ENCODE data around the gene PAK1.

Gene PAK1

DNA sequence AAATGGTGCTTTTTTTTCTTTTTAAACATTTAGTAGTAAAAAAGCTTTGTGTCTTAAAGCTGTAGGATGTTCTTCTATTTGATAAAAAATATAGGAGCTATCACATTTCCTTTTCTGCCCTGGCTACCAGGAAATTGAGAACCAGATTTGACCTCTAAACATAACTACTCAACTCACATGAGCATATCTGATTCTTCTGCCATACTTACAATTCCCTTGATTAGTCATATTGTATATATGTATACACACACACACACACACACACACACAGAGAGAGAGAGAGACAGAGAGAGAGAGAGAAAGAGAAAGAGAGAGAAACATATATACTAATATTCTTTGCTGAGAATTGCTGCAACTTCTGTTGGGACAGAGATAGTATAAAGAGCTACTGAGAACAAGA lies 149.4 kb downstream of the PAK1 start:
- DNase-seq (ENCODE audit: low spot score), result no peak
- in situ Hi-C loops (cut with MboI; ENCODE audit: low pct_unique_long_range_greater_than_20kb, low sequenced_read_pairs, unreplicated experiment), result no loop called here

GRCh38 chr11:77322926-77323590 lies 150.8 kb downstream of the PAK1 start:
- in situ Hi-C loops (cut with MboI; ENCODE audit: low pct_unique_long_range_greater_than_20kb, low sequenced_read_pairs, unreplicated experiment), result no loop called here
- TF ChIP-seq, protein P1, sequence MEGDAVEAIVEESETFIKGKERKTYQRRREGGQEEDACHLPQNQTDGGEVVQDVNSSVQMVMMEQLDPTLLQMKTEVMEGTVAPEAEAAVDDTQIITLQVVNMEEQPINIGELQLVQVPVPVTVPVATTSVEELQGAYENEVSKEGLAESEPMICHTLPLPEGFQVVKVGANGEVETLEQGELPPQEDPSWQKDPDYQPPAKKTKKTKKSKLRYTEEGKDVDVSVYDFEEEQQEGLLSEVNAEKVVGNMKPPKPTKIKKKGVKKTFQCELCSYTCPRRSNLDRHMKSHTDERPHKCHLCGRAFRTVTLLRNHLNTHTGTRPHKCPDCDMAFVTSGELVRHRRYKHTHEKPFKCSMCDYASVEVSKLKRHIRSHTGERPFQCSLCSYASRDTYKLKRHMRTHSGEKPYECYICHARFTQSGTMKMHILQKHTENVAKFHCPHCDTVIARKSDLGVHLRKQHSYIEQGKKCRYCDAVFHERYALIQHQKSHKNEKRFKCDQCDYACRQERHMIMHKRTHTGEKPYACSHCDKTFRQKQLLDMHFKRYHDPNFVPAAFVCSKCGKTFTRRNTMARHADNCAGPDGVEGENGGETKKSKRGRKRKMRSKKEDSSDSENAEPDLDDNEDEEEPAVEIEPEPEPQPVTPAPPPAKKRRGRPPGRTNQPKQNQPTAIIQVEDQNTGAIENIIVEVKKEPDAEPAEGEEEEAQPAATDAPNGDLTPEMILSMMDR (IDR thresholded peaks at IDR 0.05; ENCODE audit: extremely low read depth, insufficient read depth, missing control alignments), result no peak
- no peak for DNase-seq (ENCODE audit: low spot score)

More for the DNA sequence above, 149.4 kb downstream of the PAK1 start:
- TF ChIP-seq, protein P1 (IDR thresholded peaks at IDR 0.05; ENCODE audit: extremely low read depth, insufficient read depth, missing control alignments), result no peak

DNA sequence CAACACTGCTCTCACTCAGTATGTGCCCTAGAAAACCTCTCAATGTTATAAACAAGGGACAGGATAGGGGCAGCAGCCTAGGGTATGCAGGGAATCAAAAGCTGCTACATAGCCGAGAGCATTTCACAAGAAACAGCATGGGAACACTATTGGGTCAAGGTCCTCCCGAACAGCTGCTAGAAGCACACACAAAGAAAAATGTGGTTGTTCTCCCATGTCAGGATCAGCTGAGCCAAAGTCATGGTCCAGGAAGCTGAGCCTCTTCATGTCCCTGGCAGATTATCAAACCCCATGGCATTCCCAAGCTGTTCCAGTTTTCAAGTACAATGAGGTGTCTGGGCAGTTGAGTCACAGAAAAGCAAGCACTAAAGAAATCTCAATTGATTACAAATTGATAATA lies 151.4 kb downstream of the PAK1 start:
- in situ Hi-C loops (cut with MboI; ENCODE audit: low pct_unique_long_range_greater_than_20kb, low sequenced_read_pairs, unreplicated experiment), result no loop called here
- TF ChIP-seq, protein P1 (IDR thresholded peaks at IDR 0.05; ENCODE audit: extremely low read depth, insufficient read depth, missing control alignments), result no peak
- DNase-seq (ENCODE audit: low spot score), result no peak

GRCh38 chr11:77320351-77320750 lies 153.5 kb downstream of the PAK1 start:
- in situ Hi-C loops (cut with MboI; ENCODE audit: low pct_unique_long_range_greater_than_20kb, low sequenced_read_pairs, unreplicated experiment), result no loop called here
- no peak for DNase-seq (ENCODE audit: low spot score)
- TF ChIP-seq, protein P1 (IDR thresholded peaks at IDR 0.05; ENCODE audit: extremely low read depth, insufficient read depth, missing control alignments), result no peak

DNA sequence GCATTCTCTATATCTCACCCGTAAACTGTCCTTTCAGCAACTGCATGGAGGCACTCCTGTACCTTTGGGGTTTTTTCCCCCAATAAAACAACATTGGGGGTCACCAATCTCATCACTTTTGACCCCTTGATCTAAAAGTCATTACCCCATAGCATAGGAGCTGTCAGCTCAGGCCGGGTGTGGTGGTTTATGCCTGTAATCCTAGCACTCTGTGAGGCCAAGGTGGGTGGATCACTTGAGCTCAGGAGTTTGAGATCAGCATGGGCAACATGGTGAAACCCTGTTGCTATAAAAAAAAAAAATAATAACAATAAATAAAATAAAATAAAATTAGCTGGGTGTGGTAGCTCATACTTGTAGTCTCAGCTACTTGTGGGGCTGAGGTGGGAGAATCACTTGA lies 155.3 kb downstream of the PAK1 start:
- TF ChIP-seq, protein P1 (IDR thresholded peaks at IDR 0.05; ENCODE audit: extremely low read depth, insufficient read depth, missing control alignments), result no peak
- DNase-seq (ENCODE audit: low spot score), result no peak
- in situ Hi-C loops (cut with MboI; ENCODE audit: low pct_unique_long_range_greater_than_20kb, low sequenced_read_pairs, unreplicated experiment), result no loop called here

- DNase-seq (ENCODE audit: low spot score), result no peak
- TF ChIP-seq, protein P1 (IDR thresholded peaks at IDR 0.05; ENCODE audit: extremely low read depth, insufficient read depth, missing control alignments), result no peak
- in situ Hi-C loops (cut with MboI; ENCODE audit: low pct_unique_long_range_greater_than_20kb, low sequenced_read_pairs, unreplicated experiment), result no loop called here
These were observed 157.1 kb downstream of the PAK1 start for GRCh38 chr11:77316733-77317342.
